SK-N-SH treated with all-trans-retinoic acid at 6 μM for 48 hours (cell line): ENCODE data around the gene TLX2.

Source experiments
- ARNTL ChIP-seq: fragments of 450-650 bp; formaldehyde crosslinking; IDR thresholded peaks from 2 replicates; pipeline ENCODE4 v1.5.0; 2020; ENCODE audit warnings: low read depth, mild to moderate bottlenecking, moderate library complexity, borderline replicate concordance
- BACH2 ChIP-seq: fragments of 250-450 bp; sonication (Bioruptor Pico); IDR thresholded peaks from 2 replicates; pipeline ENCODE4 v1.9.0; 2021; ENCODE audit warnings: mild to moderate bottlenecking, borderline replicate concordance
- CREB5 ChIP-seq: fragments of 250-450 bp; sonication (Bioruptor Pico); IDR thresholded peaks from 2 replicates; pipeline ENCODE4 v1.5.1; 2020; ENCODE audit warnings: low read depth, mild to moderate bottlenecking, moderate library complexity
- CSDC2 ChIP-seq: fragments of 250-450 bp; sonication (Bioruptor Pico); IDR thresholded peaks from 2 replicates; pipeline ENCODE4 v1.5.0; 2020; ENCODE audit warnings: mild to moderate bottlenecking, moderate library complexity
- GLIS3 ChIP-seq: fragments of 250-450 bp; sonication (Bioruptor Pico); IDR thresholded peaks from 2 replicates; pipeline ENCODE4 v1.5.0; 2020; ENCODE audit warnings: mild to moderate bottlenecking, moderate library complexity
- ISL1 ChIP-seq: fragments of 250-450 bp; sonication (Bioruptor Pico); IDR thresholded peaks from 2 replicates; pipeline ENCODE4 v2.1.2; 2022; ENCODE audit warnings: mild to moderate bottlenecking, moderate library complexity
- PPARA ChIP-seq: fragments of 250-450 bp; sonication (Bioruptor Pico); IDR thresholded peaks from 2 replicates; pipeline ENCODE4 v1.5.0; 2020; ENCODE audit warnings: mild to moderate bottlenecking, borderline replicate concordance
- RARB ChIP-seq: fragments of 250-450 bp; sonication (Bioruptor Pico); IDR thresholded peaks from 2 replicates; pipeline ENCODE4 v1.8.0; 2021; ENCODE audit warnings: mild to moderate bottlenecking, moderate library complexity
- TCF4 ChIP-seq: fragments of 250-450 bp; sonication (Bioruptor Pico); IDR thresholded peaks from 2 replicates; pipeline ENCODE4 v1.8.0; 2021; ENCODE audit warnings: mild to moderate bottlenecking, moderate library complexity, borderline replicate concordance
- TOX ChIP-seq: fragments of 250-450 bp; sonication (Bioruptor Pico); IDR thresholded peaks from 2 replicates; pipeline ENCODE4 v1.8.0; 2021; ENCODE audit warnings: mild to moderate bottlenecking, moderate library complexity, borderline replicate concordance
- ZC3H10 ChIP-seq: fragments of 250-450 bp; sonication (Bioruptor Pico); IDR thresholded peaks from 2 replicates; pipeline ENCODE4 v1.5.1; 2021; ENCODE audit warnings: mild to moderate bottlenecking, moderate library complexity
- ZFP30 ChIP-seq: fragments of 450-650 bp; formaldehyde crosslinking; IDR thresholded peaks from 2 replicates; pipeline ENCODE4 v1.5.0; 2022; ENCODE audit warnings: mild to moderate bottlenecking, moderate library complexity
- ZNF70 ChIP-seq: fragments of 450-650 bp; formaldehyde crosslinking; IDR thresholded peaks from 2 replicates; pipeline ENCODE4 v1.5.0; 2020; ENCODE audit warnings: mild to moderate bottlenecking, moderate library complexity
- ZNF8 ChIP-seq: fragments of 450-650 bp; formaldehyde crosslinking; IDR thresholded peaks from 2 replicates; pipeline ENCODE4 v1.5.0; 2020; ENCODE audit warnings: mild to moderate bottlenecking, moderate library complexity

- no peak for TF ChIP-seq ZC3H10
- no peak for TF ChIP-seq TCF4
- no peak for TF ChIP-seq CREB5 (CRISPR knock-in tag)
- no peak for TF ChIP-seq ZFP30
- TF ChIP-seq ARNTL (CRISPR knock-in tag) = no peak
- TF ChIP-seq RARB = no peak
- TF ChIP-seq CSDC2 (CRISPR knock-in tag) = no peak
- no peak for TF ChIP-seq TOX (CRISPR knock-in tag)
- no peak for TF ChIP-seq ZNF70 (CRISPR knock-in tag)
- TF ChIP-seq BACH2 (CRISPR knock-in tag) = no peak
- no peak for TF ChIP-seq ZNF8 (CRISPR knock-in tag)
- no peak for TF ChIP-seq PPARA (CRISPR knock-in tag)
- TF ChIP-seq GLIS3 (CRISPR knock-in tag) = no peak
- no peak for TF ChIP-seq ISL1
Observed at GRCh38 chr2:74481961-74482800, 32.1 kb upstream of the TLX2 start.
